ENCODE measurements around the gene RASSF3. TPM values are rescaled to one million over a fixed set of nuclear protein-coding genes. Genes with fewer than 3 reads are reported as not detected.

The RASSF3 gene
- total RNA-seq, 2 donors from 2014 or later: 13.5 to 21.3 TPM

DNA sequence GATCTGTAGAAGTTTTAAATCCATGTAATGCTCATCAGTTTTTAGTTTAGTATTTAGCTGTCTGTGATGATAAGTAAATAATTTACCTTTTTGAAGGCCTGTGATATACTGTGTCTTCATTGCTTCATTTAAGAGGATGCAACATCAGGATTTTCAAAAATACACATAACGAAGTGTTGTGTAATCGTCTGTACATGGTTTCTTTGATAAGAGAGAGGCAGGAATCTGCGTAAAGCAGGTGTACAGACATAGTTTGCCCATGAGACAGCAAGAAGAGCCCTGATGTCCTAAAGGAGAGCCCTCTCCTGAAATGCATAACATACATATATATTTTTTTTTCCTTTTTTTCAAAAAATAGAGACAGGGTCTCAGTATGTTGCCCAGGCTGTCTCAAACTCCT is 44.8 kb downstream of the RASSF3 start:
- Histone ChIP-seq H3K9me3 (no peaks in the 10 kb centered on the region), H3K4me1 (peaks cover 64% of the 10 kb centered on the region), H3K36me3 (replicated peaks in 1 of 2; ENCODE audit: insufficient read depth in 1 of 2, low read depth in 2 of 2) (no peaks in the 10 kb centered on the region), H3K4me3 (no peak overlapping the region), H3K27ac (peak overlapping the region in 1 of 4 donors; percentile 21), H3K27me3 (no peaks in the 10 kb centered on the region)
- intact Hi-C loops (cut with DNase I): no loop called here
- no peak for TF ChIP-seq POLR2A (IDR thresholded peaks at IDR 0.05)
- TF ChIP-seq, protein P1, sequence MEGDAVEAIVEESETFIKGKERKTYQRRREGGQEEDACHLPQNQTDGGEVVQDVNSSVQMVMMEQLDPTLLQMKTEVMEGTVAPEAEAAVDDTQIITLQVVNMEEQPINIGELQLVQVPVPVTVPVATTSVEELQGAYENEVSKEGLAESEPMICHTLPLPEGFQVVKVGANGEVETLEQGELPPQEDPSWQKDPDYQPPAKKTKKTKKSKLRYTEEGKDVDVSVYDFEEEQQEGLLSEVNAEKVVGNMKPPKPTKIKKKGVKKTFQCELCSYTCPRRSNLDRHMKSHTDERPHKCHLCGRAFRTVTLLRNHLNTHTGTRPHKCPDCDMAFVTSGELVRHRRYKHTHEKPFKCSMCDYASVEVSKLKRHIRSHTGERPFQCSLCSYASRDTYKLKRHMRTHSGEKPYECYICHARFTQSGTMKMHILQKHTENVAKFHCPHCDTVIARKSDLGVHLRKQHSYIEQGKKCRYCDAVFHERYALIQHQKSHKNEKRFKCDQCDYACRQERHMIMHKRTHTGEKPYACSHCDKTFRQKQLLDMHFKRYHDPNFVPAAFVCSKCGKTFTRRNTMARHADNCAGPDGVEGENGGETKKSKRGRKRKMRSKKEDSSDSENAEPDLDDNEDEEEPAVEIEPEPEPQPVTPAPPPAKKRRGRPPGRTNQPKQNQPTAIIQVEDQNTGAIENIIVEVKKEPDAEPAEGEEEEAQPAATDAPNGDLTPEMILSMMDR (IDR thresholded peaks at IDR 0.05): no peak
- WGBS, 2 donors: 33 to 50% methylated on average over 3 of the region's 3 CpGs
- no peak for ATAC-seq
- DNase-seq: no peak

DNA sequence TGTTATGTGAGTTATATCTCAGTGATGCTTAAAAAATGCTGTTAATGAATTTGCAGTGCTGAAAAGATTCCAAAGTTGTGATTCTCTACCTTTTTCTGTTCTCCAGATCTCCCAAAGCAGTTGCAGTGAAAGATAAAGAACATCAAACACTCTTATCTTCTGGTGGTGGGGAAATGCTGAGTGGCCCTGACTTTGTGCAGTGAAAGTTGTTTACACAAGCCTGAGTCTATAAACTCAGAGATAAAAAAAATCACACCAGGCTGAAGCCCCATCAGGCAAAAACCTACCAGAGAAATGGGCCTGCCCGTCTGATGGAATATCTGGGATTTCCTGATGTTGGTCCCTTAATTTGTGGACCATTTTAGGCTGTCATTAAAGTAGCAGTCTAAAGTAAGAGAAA is 46.1 kb downstream of the RASSF3 start:
- ATAC-seq: peak; percentile 88
- Histone ChIP-seq H3K4me3 (no peak overlapping the region), H3K36me3 (replicated peaks in 1 of 2; ENCODE audit: insufficient read depth in 1 of 2, low read depth in 2 of 2) (no peaks in the 10 kb centered on the region), H3K27me3 (no peaks in the 10 kb centered on the region), H3K27ac (peak overlapping the region in 2 of 4 donors; percentile 44 to 52), H3K4me1 (peaks cover 63% of the 10 kb centered on the region), H3K9me3 (no peaks in the 10 kb centered on the region)
- intact Hi-C loops (cut with DNase I): no loop called here
- 13 to 25% methylated on average over 1 of the region's 1 CpG for WGBS, 2 donors
- no peak for TF ChIP-seq POLR2A (IDR thresholded peaks at IDR 0.05)
- TF ChIP-seq, protein P1 (IDR thresholded peaks at IDR 0.05): no peak
- DNase-seq: peak; percentile 38 to 67 (median 48)

DNA sequence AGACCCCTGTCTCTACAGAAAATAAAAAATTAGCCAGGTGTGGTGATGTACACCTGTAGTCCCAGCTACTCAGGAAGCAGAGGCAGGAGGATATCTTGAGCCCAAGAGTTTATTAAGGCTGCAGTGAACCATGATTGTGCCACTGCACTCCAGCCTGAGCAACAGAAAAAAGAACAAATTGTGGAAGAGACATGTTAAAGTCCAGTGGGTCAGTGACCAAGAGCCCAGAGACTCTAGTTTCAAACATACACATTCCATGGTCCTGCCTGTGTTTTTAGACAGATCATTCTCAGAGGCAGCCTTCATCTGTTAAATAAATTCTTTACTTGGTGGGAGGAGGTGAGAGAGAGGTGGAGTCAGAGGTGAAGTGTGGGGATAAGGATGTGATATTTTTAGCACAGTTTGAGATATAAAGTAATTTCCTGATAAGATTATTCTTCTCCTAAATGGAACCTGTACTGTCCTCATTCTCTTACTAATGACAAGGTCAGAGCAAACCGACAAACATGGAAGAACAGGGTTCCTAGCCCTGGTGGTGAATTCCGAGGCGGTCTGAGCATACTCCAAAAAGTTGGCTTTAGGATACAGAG is 48.7 kb downstream of the RASSF3 start:
- peak overlapping the region in 3 of 4 donors; percentile 2 to 44 (median 42) for H3K27ac ChIP-seq
- no peak overlapping the region for H3K4me3 ChIP-seq
- H3K36me3 ChIP-seq (replicated peaks in 1 of 2; ENCODE audit: insufficient read depth in 1 of 2, low read depth in 2 of 2): no peaks in the 10 kb centered on the region
- no peaks in the 10 kb centered on the region for H3K9me3 ChIP-seq
- no peak for DNase-seq
- no peaks in the 10 kb centered on the region for H3K27me3 ChIP-seq
- ATAC-seq: no peak
- intact Hi-C loops (cut with DNase I): no loop called here
- WGBS, 2 donors: 36 to 44% methylated on average over 3 of the region's 3 CpGs
- TF ChIP-seq, protein P1 (IDR thresholded peaks at IDR 0.05): no peak
- TF ChIP-seq POLR2A (IDR thresholded peaks at IDR 0.05): no peak
- H3K4me1 ChIP-seq: peaks cover 71% of the 10 kb centered on the region

DNA sequence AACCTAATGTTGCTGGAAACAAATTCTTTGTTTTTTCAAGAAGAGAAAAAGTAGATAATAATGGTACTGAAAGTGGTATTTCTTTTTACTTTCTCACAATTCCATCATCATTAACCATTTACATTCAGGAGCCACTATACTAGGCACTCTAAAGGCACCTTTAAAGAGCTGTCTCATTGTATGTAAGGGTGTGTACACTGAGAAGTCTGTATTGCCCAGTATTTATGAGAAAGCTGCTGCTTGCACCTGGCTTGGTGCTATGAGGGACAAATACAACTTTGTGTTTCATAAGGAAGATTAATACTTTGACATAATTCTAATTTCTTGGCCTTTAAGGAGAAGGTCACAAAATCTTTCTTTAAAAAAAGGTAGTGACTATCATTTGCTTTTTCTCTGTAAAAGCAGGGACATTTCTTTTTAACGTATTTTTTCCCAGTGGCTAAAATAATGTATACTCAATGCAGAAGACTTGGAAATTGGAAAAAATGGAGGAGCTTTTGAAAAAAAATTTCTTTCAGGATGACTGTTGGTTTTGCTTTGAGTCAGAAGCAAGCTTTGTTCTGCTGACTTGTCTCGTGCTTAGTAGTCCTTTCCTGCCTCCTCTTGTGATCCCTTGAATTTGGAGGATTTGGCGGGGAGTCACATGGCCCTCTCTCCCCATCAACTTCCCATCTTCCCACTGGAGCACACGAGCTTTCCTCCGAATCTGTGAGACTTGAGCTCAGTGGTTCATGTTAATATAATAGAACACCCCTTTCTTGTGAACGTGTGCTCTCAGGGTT is 50.1 kb downstream of the RASSF3 start:
- peak overlapping the region in 1 of 4 donors; percentile 11 for H3K27ac ChIP-seq
- WGBS, 2 donors: 87 to 90% methylated on average over 6 of the region's 6 CpGs
- intact Hi-C loops (cut with DNase I): no loop called here
- no peaks in the 10 kb centered on the region for H3K27me3 ChIP-seq
- H3K9me3 ChIP-seq: no peaks in the 10 kb centered on the region
- peaks cover 72% of the 10 kb centered on the region for H3K4me1 ChIP-seq
- TF ChIP-seq, protein P1 (IDR thresholded peaks at IDR 0.05): no peak
- no peak for TF ChIP-seq POLR2A (IDR thresholded peaks at IDR 0.05)
- H3K36me3 ChIP-seq (replicated peaks in 1 of 2; ENCODE audit: insufficient read depth in 1 of 2, low read depth in 2 of 2): no peaks in the 10 kb centered on the region
- DNase-seq (no peak), ATAC-seq (no peak)
- H3K4me3 ChIP-seq: no peak overlapping the region

All from body of pancreas (tissue), 4 donors.